OCI-LY1 (cell line): ENCODE results near the gene FAM53A.

Experiments
- H2AFZ ChIP-seq: fragments of 200-600 bp; sonication (generic), shearing (Covaris generic); 2 replicates; pipeline ENCODE4 v1.6.0; 2014; ENCODE audit warnings: antibody characterized with exemption, mild to moderate bottlenecking, low read length
- H3F3A ChIP-seq: fragments of 200-600 bp; sonication (generic), shearing (Covaris generic); 2 replicates; pipeline ENCODE4 v1.6.0; 2014; ENCODE audit warnings: mild to moderate bottlenecking, antibody characterized with exemption, low read length, moderate library complexity; ENCODE audit not compliant: insufficient read depth
- H3K27ac ChIP-seq: fragments of 200-600 bp; sonication (generic); 2 replicates; pipeline ENCODE4 v1.5.1; 2014; ENCODE audit warnings: low read length, mixed run types, mild to moderate bottlenecking, low read depth; ENCODE audit not compliant: poor library complexity, severe bottlenecking
- H3K27me3 ChIP-seq: fragments of 200-600 bp; sonication (generic); 2 replicates; pipeline ENCODE4 v1.6.0; 2014; ENCODE audit warnings: antibody characterized with exemption, mild to moderate bottlenecking, low read length, moderate library complexity; ENCODE audit not compliant: insufficient read depth
- H3K36me3 ChIP-seq: fragments of 200-600 bp; sonication (generic); 2 replicates; pipeline ENCODE4 v1.6.1; 2014; ENCODE audit warnings: mild to moderate bottlenecking, antibody characterized with exemption, low read length, moderate library complexity, mixed read lengths; ENCODE audit not compliant: insufficient read depth
- H3K4me1 ChIP-seq: fragments of 200-600 bp; sonication (generic); 2 replicates; pipeline ENCODE4 v1.5.1; 2014; ENCODE audit warnings: mild to moderate bottlenecking, low read length, moderate library complexity; ENCODE audit not compliant: insufficient read depth, severe bottlenecking
- H3K4me2 ChIP-seq: fragments of 200-600 bp; sonication (generic), shearing (Covaris generic); 2 replicates; pipeline ENCODE4 v1.6.1; 2014; ENCODE audit warnings: low read length
- H3K4me3 ChIP-seq: fragments of 200-600 bp; sonication (generic); 2 replicates; pipeline ENCODE4 v1.5.1; 2014; ENCODE audit warnings: low read length, low read depth, mild to moderate bottlenecking, mixed read lengths; ENCODE audit not compliant: poor library complexity, severe bottlenecking
- H3K79me2 ChIP-seq: fragments of 200-600 bp; shearing (Covaris generic); 2 replicates; pipeline ENCODE4 v1.6.1; 2016; ENCODE audit warnings: mixed run types, low read length, mixed read lengths; ENCODE audit not compliant: insufficient read depth
- H3K9ac ChIP-seq: fragments of 200-600 bp; sonication (generic), shearing (Covaris generic); 2 replicates; pipeline ENCODE4 v1.6.1; 2014; ENCODE audit warnings: mild to moderate bottlenecking, low read length, mixed read lengths
- H3K9me2 ChIP-seq: fragments of 200-600 bp; sonication (generic), shearing (Covaris generic); 2 replicates; pipeline ENCODE4 v1.6.1; 2014; ENCODE audit warnings: low read depth, mild to moderate bottlenecking, low read length, mixed read lengths
- H3K9me3 ChIP-seq: fragments of 200-600 bp; shearing (Covaris generic); 2 replicates; pipeline ENCODE4 v1.6.1; 2014; ENCODE audit warnings: low read length, mixed read lengths
- H4K20me1 ChIP-seq: fragments of 200-600 bp; sonication (generic), shearing (Covaris generic); 2 replicates; pipeline ENCODE4 v1.6.0; 2016; ENCODE audit warnings: mild to moderate bottlenecking, low read length; ENCODE audit not compliant: insufficient read depth
- EZH2 ChIP-seq: fragments of 200-600 bp; sonication (generic), shearing (Covaris generic); IDR thresholded peaks from 2 replicates; pipeline ENCODE4 v1.8.0; 2017; ENCODE audit warnings: borderline replicate concordance, mixed run types, mild to moderate bottlenecking, antibody characterized with exemption, low read length, moderate library complexity, mixed read lengths
- TF ChIP-seq, protein P1 (sequence below): fragments of 200-600 bp; sonication (generic), shearing (Covaris generic); IDR thresholded peaks from 2 replicates; pipeline ENCODE4 v1.5.1; 2017; ENCODE audit warnings: mild to moderate bottlenecking, antibody characterized with exemption, low read length, moderate library complexity, mixed read lengths

The FAM53A gene

DNA sequence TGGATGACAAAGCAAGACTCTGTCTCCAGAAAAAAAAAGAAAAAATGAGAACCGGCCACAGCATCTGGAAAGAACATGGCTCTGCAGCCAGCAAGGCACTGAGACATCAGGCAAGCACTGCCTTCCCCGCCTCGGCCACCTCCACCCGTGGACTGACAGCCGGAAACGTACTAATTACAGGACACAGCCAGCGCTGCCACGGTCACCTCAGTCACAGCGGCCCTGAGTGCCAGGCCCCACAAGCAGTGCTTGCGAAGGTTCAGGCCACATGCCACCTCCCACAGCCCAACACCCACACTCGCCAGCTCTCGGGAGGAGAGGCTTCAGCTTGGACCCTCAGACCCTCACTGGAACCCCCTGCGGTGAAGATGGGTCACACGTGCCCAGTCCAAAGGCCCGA is 16.8 kb downstream of the FAM53A start:
- H3F3A ChIP-seq, result no peaks in the 10 kb centered on the region
- TF ChIP-seq, protein P1, sequence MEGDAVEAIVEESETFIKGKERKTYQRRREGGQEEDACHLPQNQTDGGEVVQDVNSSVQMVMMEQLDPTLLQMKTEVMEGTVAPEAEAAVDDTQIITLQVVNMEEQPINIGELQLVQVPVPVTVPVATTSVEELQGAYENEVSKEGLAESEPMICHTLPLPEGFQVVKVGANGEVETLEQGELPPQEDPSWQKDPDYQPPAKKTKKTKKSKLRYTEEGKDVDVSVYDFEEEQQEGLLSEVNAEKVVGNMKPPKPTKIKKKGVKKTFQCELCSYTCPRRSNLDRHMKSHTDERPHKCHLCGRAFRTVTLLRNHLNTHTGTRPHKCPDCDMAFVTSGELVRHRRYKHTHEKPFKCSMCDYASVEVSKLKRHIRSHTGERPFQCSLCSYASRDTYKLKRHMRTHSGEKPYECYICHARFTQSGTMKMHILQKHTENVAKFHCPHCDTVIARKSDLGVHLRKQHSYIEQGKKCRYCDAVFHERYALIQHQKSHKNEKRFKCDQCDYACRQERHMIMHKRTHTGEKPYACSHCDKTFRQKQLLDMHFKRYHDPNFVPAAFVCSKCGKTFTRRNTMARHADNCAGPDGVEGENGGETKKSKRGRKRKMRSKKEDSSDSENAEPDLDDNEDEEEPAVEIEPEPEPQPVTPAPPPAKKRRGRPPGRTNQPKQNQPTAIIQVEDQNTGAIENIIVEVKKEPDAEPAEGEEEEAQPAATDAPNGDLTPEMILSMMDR, result no peak
- no peak for TF ChIP-seq EZH2
- no peaks in the 10 kb centered on the region for H3K9me3 ChIP-seq
- H3K4me3 ChIP-seq, result no peak overlapping the region
- H3K79me2 ChIP-seq, result no peaks in the 10 kb centered on the region
- no peaks in the 10 kb centered on the region for H3K9me2 ChIP-seq
- H3K9ac ChIP-seq, result no peak overlapping the region
- H3K4me1 ChIP-seq, result no peaks in the 10 kb centered on the region
- H3K4me2 ChIP-seq, result no peak overlapping the region
- no peaks in the 10 kb centered on the region for H4K20me1 ChIP-seq
- H2AFZ ChIP-seq, result no peak overlapping the region
- no peaks in the 10 kb centered on the region for H3K27me3 ChIP-seq
- no peaks in the 10 kb centered on the region for H3K36me3 ChIP-seq
- no peak overlapping the region for H3K27ac ChIP-seq

- Histone ChIP-seq H3K9me2 (no peaks in the 10 kb centered on the region), H3K4me3 (no peak overlapping the region), H3K27me3 (no peaks in the 10 kb centered on the region), H3K9me3 (no peaks in the 10 kb centered on the region), H3K79me2 (no peaks in the 10 kb centered on the region), H3K9ac (no peak overlapping the region), H3K36me3 (no peaks in the 10 kb centered on the region), H4K20me1 (no peaks in the 10 kb centered on the region), H3K27ac (no peak overlapping the region), H2AFZ (no peak overlapping the region), H3F3A (no peaks in the 10 kb centered on the region), H3K4me2 (no peak overlapping the region), H3K4me1 (peaks cover 2% of the 10 kb centered on the region)
- TF ChIP-seq, protein P1, result no peak
- TF ChIP-seq EZH2, result no peak
Measured at GRCh38 chr4:1666391-1666790, 17.7 kb downstream of the FAM53A start.

- Histone ChIP-seq H3K4me1 (peaks cover 7% of the 10 kb centered on the region), H3K9me3 (no peaks in the 10 kb centered on the region), H3K4me2 (no peak overlapping the region), H3K4me3 (no peak overlapping the region), H3K36me3 (no peaks in the 10 kb centered on the region), H4K20me1 (no peaks in the 10 kb centered on the region), H3K9me2 (no peaks in the 10 kb centered on the region), H3K9ac (no peak overlapping the region), H3F3A (no peaks in the 10 kb centered on the region), H3K27me3 (no peaks in the 10 kb centered on the region), H3K27ac (no peak overlapping the region), H2AFZ (no peak overlapping the region), H3K79me2 (no peaks in the 10 kb centered on the region)
- no peak for TF ChIP-seq EZH2
- TF ChIP-seq, protein P1, result no peak
Measured at GRCh38 chr4:1664141-1664540, 20.0 kb downstream of the FAM53A start.
